ENCODE results near the gene PSD2.
A peak's percentile ranks its signal among the peaks of the same experiment; 100 is the strongest.

PSD2 gene

DNA sequence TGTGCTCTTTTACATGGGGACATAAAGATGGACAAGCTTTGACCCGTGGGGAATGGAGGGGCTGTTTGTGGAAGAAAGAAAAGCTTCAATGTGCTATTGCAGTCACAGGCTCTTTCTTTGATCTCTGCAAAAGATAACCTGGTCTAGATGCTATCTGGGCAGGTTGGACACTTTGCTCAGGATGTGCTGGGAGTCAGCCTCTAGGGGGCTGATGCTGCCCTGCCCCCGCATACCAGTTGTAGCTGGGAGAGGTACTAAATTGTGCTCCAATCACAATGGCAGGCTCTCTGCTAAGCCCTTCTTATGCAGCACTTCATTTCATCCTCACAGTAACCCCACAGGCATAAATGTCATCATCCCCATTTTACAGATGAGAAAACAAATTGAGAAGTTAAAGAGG, 67.2 kb downstream of the PSD2 start:
- no peak for DNase-seq
- in situ Hi-C loops (cut with MboI; ENCODE audit: low pct_unique_long_range_greater_than_20kb, low sequenced_read_pairs): no loop called here

DNA sequence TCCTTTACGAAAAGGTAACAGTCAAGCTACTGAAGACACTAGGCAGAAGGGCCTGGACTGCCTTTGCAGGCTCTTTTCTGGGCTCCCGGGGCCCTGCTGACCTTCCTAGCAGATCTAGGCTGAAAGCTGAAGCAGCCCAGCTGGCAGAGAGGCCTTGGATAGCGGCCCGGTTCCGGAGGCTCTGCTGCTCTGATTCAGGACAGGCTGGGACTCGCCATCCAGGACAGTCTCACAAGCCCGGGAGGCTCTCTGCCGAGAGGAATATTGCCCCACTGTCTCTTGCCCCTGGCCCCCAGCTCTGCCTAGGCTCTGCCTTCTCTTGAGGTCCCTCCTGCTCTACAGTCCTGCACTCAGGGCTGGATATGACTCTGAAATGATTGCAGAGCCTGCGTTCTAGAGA, 67.8 kb downstream of the PSD2 start:
- in situ Hi-C loops (cut with MboI; ENCODE audit: low pct_unique_long_range_greater_than_20kb, low sequenced_read_pairs): no loop called here

DNA sequence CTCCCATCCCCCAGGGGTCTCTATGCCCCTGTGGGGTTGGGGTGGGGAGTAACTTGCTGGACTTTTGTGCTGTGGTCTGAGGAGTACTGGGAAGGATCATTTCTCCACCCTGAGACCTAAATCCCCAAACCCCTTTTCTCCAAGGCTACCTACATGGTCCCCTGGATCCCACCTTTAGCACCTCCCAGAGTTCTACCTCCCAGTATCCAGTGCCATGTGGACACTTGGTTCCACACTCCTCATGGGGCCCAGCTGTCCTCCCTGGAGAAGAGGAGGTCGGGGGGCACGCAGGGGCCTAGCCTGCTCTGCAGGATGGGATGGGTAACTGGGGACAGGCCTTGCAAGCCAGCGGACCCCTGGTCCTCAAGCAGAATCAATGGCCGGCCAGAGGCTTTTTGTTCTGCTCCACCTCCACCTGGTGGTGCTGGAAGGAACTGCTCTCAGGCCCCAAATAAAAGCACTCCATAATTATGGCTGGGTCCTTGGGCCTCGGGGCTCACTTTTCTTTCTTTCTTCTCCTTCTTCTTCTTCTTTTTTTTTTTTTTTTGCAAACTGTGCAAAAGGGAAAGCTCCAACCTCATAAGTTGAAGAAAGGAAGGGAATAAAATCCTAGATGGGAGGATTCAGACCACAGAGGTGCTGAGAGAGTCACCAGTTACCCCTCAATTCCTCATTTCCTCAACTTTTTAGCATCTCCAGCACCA, 68.4 kb downstream of the PSD2 start:
- peak; percentile 60 for DNase-seq
- in situ Hi-C loops (cut with MboI; ENCODE audit: low pct_unique_long_range_greater_than_20kb, low sequenced_read_pairs): no loop called here

More for the DNA sequence above, 67.8 kb downstream of the PSD2 start:
- no peak for DNase-seq

DNA sequence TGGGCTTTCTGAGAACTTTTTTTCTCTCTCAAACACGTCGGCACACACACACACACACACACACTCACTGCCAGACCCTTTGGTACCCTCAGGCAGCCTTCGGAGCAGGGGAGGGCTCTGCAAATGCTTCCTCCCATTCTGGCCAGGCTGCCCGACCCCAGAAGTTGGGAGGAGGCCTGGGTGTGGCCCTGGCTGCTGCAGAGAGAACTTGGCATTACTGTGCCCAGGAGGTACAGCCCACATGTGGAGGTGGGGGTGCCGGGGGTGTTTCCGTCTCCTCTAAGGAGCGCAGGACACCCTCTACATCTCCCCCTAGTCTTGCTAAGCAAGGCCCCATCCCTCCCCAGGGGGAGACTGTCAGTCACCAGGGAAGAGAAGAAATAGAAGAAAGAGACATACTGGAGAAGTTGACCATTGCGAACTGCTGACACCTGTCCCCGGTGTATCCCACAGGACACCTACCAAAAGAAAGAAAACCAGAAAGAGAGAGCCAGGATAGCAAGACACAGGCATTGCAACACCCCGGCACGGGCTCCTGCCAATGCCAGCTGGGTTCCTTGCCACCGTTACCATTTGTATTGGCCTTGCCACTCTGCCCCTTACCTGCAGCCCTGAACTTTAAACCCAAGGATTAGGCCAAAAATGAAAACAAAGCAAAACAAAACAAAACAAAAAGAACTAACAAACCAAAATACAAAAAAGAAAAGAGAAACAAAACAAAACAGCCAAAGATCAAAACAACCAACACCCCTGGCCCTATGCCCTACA, 69.3 kb downstream of the PSD2 start:
- no peak for DNase-seq
- in situ Hi-C loops (cut with MboI; ENCODE audit: low pct_unique_long_range_greater_than_20kb, low sequenced_read_pairs): no loop called here

DNA sequence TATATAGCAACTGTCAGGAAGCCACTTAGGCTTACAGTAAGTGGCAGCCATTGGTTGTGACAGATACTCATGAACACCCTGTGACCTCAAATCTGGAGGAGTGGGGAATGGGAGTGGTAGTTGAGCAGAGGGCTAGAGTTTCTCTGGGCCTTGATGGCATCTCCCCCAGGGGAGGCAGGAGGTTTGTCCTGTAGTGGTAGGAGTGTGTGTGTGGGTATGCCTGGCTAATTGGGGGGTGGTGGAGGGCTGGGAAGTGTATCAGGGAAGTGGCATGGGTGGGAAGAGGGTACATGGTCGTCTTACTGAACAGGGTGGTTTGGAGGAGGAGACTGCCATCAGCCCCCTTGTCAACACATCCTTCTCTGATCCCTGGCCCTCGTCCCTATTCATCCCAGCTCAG, 71.5 kb downstream of the PSD2 start:
- in situ Hi-C loops (cut with MboI; ENCODE audit: low pct_unique_long_range_greater_than_20kb, low sequenced_read_pairs): no loop called here
- no peak for DNase-seq

DNA sequence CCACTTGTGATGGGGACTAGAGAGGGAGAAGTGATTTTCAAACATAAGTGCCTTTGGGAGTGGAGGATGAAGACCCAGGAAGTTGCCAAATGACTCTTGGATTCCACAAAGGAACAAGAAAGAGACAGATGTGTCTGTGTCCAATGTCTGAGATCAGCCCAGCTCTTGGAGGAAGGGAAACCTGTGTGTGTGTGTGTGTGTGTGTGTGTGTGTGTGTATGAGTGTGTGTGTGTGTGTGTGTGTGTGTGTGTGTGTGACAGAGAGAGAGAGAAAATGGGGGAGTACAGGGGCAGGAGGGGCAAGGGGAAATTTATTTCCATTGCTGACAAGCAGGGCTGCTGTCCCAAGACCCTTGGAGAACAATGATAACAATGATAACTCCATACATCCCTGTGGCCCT, 72.0 kb downstream of the PSD2 start:
- DNase-seq: no peak
- in situ Hi-C loops (cut with MboI; ENCODE audit: low pct_unique_long_range_greater_than_20kb, low sequenced_read_pairs): no loop called here

DNA sequence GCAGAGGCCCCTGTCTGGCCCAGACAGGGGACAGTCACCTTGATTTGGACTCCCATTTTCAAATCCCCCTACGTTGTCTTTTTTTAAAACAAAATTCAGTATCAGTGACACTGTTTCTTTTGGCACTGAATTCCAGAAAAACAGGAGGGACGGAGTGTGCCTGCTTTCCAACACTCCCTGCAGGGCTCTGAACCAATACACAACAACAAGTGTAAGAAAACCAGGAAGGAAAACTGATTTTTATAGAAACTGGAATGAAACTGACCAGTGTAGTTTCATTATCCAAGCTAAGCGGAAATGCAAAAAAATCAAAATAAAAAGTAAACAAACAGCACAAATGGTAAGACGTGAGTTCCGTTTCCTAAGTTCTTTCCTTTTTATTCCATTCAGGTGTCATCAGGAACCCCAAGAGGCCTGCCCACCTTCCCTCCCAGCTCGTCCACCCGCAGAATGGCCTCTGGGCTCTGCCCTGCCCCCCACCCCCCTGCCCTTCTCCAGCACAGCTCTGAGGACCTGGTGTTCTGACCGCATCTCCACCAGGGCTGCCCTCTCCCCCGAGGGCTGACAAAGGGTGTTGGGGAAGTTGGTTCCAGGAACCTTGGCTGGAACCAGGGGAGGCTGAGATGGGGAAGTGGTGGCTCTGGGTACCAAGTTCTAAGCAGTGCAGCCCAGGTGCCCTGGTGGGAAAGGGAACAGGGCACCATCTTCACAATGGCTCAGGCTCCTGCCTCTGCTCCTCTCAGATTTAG, 73.6 kb downstream of the PSD2 start:
- DNase-seq: no peak
- in situ Hi-C loops (cut with MboI; ENCODE audit: low pct_unique_long_range_greater_than_20kb, low sequenced_read_pairs): no loop called here

DNA sequence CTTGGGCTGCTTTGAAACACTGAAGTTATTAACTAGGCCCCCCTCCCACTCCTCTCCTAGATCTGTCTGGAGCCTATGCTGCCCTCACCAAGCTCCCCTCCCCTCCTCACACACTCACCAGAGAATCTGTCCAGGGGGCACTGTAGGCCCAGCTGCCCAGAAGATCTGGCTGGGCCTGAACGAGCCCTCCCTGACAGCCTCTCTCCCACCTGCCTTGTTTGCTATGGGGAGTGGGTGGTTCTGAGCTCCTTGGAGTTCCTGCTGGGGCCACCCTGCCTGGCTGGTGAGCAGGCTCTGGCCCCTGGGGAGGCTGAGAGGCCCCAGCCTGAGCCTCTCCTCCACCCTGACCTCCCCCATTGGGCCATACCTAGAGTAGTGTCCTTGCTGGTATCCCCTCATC, 75.1 kb downstream of the PSD2 start:
- DNase-seq: no peak
- in situ Hi-C loops (cut with MboI; ENCODE audit: low pct_unique_long_range_greater_than_20kb, low sequenced_read_pairs): no loop called here

DNA sequence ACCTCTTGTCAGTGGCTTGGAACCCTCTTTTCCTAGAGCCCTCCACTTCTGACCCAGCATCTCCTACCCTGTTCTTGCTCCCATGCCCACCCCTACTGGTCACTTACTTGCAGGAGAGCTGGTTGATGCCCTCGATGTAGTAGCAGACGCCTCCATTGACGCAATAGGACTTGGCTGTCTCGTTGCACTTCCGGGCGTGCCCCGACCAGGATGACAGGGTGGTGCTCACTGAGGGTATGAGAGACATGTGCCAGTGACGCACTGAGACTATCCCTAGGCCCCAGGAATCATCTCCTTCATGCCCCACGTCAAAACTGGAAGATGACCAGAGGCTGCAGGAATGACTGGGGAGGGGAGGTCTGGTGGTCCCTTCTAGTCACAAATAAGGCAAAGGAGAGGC, 76.0 kb downstream of the PSD2 start:
- in situ Hi-C loops (cut with MboI; ENCODE audit: low pct_unique_long_range_greater_than_20kb, low sequenced_read_pairs): no loop called here
- DNase-seq: no peak

DNA sequence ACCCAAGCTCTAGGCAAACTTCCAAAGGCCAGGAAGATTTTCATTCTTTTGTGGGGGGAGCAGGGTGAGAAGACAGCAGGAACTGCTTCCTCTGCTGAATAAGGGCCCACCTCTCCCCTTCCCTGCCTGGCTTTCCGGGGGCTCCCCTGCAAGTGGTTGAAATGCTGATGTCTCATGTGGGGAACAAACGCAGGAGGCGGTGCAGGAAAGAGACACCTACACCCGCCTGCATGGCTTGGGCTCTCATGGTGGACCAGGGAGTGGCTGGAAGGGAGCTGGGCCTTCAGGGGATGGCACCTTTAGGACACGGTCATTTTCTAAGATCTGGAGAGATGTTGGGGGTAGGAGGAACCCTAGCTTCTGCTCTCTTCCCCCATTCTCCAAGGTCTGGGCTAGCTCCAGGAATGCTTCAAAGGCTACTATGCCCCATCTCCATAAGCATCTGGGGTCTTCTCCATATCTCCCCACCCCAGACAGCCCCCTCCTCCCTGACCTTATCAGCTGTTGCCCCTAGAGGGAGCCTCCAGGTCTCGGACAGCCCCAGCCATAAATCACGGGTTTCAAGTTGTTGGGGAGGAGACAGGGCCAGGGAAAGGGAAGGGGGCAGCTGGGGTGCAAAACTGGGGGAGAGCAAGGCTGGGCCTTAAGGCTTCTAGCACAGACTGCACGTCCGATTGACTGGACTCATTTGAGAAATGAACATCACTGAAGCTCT, 76.6 kb downstream of the PSD2 start:
- no peak for DNase-seq
- in situ Hi-C loops (cut with MboI; ENCODE audit: low pct_unique_long_range_greater_than_20kb, low sequenced_read_pairs): no loop called here

DNA sequence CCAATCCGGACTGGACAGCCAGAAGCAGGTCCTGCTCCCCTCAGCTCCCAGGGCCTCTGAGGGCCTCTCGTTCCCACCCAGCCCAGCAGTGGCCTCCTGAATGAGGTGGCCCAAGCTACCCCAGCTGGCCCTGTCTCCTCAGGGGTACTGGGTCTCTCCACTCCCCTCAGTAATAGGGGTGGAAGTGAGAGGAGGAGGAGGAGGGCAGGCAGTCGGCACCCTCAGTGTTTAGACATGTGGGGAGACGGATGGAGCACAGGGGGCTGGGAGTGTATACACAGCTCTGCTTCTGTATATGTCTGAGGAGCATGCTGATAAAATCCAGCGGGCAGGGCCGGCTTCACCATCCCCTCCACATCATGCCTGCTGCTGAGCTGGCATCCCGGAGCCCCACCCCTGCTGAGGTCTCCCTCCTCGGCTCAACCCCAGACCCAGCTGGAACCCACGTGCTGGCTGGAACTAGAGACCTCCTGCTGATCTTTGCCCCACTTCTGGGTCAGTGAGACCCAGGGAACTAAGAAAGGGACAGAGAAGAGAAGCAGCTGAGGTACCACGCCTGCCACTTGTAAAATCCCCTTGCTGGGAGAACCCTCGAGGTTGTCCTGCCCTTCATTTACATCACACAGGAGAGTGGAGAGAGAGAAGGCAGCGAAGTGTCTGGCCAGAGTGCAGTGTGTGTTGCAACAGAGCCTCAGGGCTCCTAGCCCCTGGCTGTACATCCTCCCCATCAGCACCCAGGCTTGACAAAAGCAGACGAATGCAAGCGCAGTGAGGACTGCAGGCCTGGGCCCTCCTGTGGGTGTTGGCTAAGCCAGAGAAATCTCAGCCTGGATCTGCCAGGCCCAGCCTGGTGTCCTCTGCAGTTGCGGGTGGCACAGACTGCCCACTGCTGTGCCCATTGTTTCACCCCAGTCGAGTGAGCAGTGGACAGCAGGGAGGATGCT, 77.5 kb downstream of the PSD2 start:
- DNase-seq: no peak
- in situ Hi-C loops (cut with MboI; ENCODE audit: low pct_unique_long_range_greater_than_20kb, low sequenced_read_pairs): no loop called here

DNA sequence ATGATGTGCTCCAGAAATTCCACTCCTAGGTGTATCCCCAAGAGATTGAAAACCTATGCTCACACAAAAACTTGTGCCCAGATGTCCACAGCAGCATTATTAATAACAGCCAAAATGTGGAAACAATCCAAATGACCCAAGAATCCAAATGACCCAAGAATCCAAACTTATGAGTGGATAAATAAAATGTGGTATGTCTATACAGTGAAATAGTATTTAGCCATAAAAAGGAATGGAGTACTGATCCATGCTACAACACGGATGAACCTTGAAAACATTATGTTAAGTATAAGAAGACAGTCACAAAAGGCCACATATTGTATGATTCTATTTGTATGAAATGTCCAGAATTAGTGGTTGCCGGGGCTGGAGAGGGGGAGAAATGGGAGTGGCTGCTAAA, 80.3 kb downstream of the PSD2 start:
- DNase-seq: no peak
- in situ Hi-C loops (cut with MboI; ENCODE audit: low pct_unique_long_range_greater_than_20kb, low sequenced_read_pairs): no loop called here

DNA sequence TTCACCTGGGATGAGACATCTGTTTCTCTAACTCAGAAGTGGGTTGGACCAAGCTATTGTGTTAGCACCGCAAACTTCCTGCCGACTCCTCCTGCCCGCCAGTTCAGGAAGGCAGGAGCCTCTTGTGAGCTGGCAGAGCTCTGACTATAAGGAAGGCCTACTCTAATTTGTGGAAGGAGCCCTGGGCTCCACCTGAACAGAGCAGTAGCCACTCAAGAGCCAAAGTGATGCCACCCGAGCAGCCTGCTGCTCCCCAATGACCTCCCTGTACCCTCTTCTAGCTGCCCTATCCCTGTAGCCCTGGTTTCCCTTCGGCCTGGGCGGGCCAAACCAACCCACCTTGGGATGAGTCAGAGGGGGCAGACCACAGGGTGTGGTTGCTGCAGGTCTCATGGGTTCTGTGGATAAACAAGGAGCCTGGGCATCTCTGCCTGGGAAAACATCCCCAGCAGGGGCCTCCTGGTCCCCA, 81.6 kb downstream of the PSD2 start:
- in situ Hi-C loops (cut with MboI; ENCODE audit: low pct_unique_long_range_greater_than_20kb, low sequenced_read_pairs): no loop called here
- no peak for DNase-seq

DNA sequence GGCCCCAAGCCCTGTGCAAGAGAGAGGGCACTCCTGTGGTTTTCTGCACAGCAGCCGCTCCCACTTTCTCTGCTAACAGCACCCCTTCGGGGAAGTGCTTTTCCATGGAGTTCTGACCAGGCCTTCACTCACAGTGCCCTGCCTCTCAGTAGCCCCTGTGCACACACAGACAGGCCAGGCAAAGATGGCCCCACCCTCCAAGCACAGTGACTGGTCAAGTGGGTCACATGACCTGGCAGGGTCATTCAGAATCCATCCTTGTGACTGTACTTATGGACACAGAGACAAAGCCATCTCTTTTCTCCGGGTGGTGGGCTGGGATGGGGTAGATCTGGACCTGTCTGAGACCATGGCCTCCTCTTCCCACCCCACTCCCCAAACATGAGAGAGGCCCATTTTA, 82.5 kb downstream of the PSD2 start:
- in situ Hi-C loops (cut with MboI; ENCODE audit: low pct_unique_long_range_greater_than_20kb, low sequenced_read_pairs): no loop called here
- DNase-seq: no peak

DNA sequence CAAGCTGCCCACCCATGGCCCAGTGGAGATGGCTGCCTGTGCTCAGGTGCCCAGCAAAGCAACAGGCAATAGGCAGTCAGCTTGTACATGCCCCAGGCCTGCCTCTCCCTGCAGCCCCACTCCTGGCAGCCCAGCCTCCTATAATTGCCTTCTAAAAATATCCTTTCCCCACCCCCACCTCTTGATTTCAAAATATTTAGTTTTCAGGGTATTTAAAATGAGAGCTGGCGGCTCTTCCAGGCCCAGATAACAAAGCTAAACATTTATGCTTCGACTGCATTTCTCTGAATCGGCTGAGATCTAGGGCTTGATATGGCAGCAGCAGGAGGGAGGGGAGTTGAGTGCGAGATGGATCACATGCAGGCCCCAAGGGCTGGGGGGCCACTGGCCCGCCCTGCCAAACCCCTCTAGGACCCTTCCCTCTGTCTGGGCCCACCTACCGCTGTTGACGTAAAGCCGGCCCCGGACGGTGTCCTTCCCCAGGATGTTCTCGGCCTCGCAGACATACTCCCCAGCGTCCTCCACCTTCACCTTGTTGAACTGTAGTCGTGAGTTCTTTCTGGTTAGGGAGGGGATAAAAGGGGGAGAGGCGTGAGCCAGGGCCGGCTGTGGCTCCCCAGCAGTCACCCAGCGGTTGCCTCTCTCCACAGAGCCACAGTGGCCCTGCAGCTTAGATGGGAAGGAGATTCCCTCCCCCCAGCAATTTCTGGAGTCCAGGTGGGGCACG, 85.0 kb downstream of the PSD2 start:
- in situ Hi-C loops (cut with MboI; ENCODE audit: low pct_unique_long_range_greater_than_20kb, low sequenced_read_pairs): no loop called here
- DNase-seq: no peak

DNA sequence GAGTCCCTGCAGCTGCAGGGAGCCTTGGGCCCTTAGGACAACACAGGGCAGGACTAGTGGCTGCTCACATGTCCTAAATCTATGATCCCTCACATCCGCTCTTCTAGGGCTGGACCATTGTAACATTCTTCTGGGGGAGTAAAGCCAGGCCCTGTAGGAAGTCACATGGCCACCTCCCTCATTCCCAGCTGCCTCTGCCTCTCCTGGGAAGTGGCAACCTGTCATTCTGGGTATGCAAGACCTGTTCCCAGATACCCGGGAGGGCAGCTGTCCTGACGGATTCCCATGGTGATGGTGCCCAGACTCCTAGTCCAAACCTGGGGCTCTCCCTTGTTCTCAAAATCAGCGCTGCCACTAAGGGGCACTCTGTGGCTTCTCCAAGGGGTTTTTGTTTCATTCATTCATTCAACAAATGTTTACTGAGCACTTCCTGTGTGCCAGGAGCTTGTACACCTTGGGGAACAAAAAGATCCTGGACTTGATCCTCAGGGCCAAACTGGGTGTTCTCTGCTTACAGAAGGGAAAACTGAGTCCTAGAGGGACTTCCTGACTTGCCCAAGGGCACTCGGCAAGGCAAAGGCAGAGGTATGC, 85.6 kb downstream of the PSD2 start:
- in situ Hi-C loops (cut with MboI; ENCODE audit: low pct_unique_long_range_greater_than_20kb, low sequenced_read_pairs): no loop called here
- DNase-seq: no peak

DNA sequence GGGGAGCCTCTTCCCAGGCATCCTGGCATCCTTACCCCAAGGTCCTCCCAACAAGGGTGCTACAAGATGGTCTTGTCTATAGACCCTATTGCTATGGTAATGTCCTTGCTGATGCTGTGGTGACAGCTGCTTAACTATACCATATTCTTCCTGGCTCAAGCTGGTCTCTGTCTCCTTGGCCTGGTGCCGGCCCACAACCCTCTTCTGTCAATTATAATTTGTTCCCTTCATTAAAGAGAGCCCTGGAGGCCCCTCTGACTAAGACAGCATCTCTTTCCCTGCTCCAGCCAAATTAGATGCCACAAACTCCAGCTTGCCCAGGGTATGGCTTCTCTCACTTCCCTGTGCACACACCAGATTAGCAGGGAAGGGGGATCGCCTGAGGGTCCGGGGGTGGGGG, 86.7 kb downstream of the PSD2 start:
- DNase-seq: no peak
- in situ Hi-C loops (cut with MboI; ENCODE audit: low pct_unique_long_range_greater_than_20kb, low sequenced_read_pairs): no loop called here

Data from KBM-7 (cell line).